Measurements from ENCODE around the gene FAF1. TPM values are rescaled to one million over a fixed set of nuclear protein-coding genes. Genes with fewer than 3 reads are reported as not detected.

Gene FAF1
- polyA plus RNA-seq, 1 of the 3 experiments (the other 2 are of a cell fraction): 8.7 TPM

DNA sequence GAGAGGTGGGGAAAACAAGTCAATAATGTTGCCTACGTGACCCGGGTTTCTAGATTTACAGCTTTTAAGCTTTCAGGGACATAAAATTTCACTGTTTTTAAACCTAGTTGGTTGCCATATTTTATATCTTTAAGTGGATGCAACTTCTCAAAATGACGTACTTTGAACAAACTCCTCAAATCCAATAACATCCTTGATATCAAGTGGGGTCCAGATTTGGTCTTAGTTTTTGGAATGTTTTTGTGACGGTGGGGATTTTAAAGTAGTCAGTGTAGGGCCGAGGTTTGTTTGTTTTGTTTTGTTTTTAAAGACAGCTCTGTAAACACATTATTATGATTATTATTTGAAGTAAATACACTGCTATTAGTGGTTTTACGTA lies 10.4 kb upstream of the FAF1 start:
- peak overlapping the region; percentile 67 for H2AFZ ChIP-seq (ENCODE audit: low read depth)
- H3K4me2 ChIP-seq: peak overlapping the region; percentile 96
- peaks cover 63% of the 10 kb centered on the region for H3K79me2 ChIP-seq (ENCODE audit: insufficient read depth)
- H3K9me3 ChIP-seq: no peaks in the 10 kb centered on the region
- ChIA-PET POLR2A (interaction anchor here (2.1 to 2.6 kb wide), 2 partner anchors 7 to 11 kb away, joined by 8 to 18 read pairs; no protein-coding TSS in a partner anchor), CTCF (interaction anchor here (1.1 to 3.7 kb wide), 6 partner anchors 10 to 221 kb away, joined by 3 to 23 read pairs (median 6); partner anchors contain the start of gene FAF1)
- H3F3A ChIP-seq (replicated peaks; ENCODE audit: insufficient read depth): peaks cover 30% of the 10 kb centered on the region
- peak overlapping the region; percentile 86 for H3K9ac ChIP-seq
- H3K4me3 ChIP-seq (ENCODE audit: low read depth in 2 of 2, low read length in 1 of 2): peak overlapping the region; percentile 96
- H3K9me2 ChIP-seq: no peaks in the 10 kb centered on the region
- peak overlapping the region; percentile 93 to 95 for H3K27ac ChIP-seq (ENCODE audit: low read depth in 2 of 2, low read length in 1 of 2)
- WGBS (ENCODE audit: low lambda C conversion rate): 1% methylated on average over 6 of the region's 6 CpGs
- no peak for DNase-seq
- peaks cover 8 to 10% of the 10 kb centered on the region in 2 experiments for H3K36me3 ChIP-seq (replicated peaks in 1 of 2; ENCODE audit: control insufficient read depth in 1 of 2, insufficient read depth in 2 of 2, low read length in 1 of 2)
- TF ChIP-seq, protein P1, sequence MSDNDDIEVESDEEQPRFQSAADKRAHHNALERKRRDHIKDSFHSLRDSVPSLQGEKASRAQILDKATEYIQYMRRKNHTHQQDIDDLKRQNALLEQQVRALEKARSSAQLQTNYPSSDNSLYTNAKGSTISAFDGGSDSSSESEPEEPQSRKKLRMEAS (IDR thresholded peaks at IDR 0.05; ENCODE audit: low read depth): no peak
- TF ChIP-seq JUND (IDR thresholded peaks at IDR 0.05) (no peak), ZBTB33 (IDR thresholded peaks at IDR 0.05; ENCODE audit: borderline replicate concordance, low read depth) (no peak), TCF12 (IDR thresholded peaks at IDR 0.05) (no peak), SIN3A (IDR thresholded peaks at IDR 0.05; ENCODE audit: borderline replicate concordance, low read depth, low read length) (no peak), NFIC (IDR thresholded peaks at IDR 0.05; ENCODE audit: borderline replicate concordance) (no peak), EZH2phosphoT487 (IDR thresholded peaks at IDR 0.05; ENCODE audit: borderline replicate concordance, low read depth) (no peak), NRF1 (IDR thresholded peaks at IDR 0.05; ENCODE audit: low read depth, low read length) (no peak), FOSL2 (IDR thresholded peaks at IDR 0.05; ENCODE audit: borderline replicate concordance, low read depth) (no peak), SMC3 (IDR thresholded peaks at IDR 0.05; ENCODE audit: low read depth, low read length) (no peak), USF1 (IDR thresholded peaks at IDR 0.05; ENCODE audit: borderline replicate concordance, low read depth) (no peak), RFX5 (IDR thresholded peaks at IDR 0.05; ENCODE audit: low read length) (no peak)
- H3K27me3 ChIP-seq (ENCODE audit: insufficient read depth): no peaks in the 10 kb centered on the region
- H4K20me1 ChIP-seq (ENCODE audit: insufficient read depth): no peaks in the 10 kb centered on the region
- peaks cover 0 to 15% of the 10 kb centered on the region in 2 experiments; a peak in 3 of 4 replicates for H3K4me1 ChIP-seq (ENCODE audit: control insufficient read depth in 1 of 2, insufficient read depth in 2 of 2, low read depth in 1 of 2, low read length in 1 of 2)

DNA sequence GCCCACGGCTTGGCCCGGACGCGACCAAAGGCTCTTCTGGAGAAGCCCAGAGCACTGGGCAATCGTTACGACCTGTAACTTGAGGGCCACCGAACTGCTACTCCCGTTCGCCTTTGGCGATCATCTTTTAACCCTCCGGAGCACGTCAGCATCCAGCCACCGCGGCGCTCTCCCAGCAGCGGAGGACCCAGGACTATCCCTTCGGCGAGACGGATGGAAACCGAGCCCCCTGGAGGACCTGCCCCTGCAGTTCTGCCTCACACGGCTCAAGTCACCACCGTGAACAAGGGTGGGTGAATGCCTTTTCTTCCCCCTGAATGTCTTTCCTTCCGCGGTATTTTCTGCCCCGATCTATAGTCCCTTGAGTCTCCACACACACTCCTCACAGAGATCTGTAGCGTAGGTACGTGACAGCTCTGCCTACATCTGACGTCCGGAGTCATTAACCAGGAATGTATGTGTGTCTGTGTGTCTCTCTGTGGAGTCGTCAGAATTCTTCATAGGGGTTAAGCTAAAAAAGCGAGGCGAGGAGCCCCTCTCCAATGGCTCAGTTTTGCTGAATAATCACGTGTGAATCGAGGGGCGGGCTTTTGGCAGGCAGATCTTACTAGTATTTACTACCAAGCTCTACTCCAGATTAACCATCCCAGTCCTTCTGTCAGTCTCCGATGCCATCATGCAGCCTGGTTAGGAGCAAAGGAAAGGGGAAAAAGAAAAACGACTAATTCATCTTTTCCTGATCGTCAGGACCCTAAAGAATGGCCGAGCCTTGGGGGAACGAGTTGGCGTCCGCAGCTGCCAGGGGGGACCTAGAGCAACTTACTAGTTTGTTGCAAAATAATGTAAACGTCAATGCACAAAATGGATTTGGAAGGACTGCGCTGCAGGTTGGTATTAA lies 9.8 kb upstream of the FAF1 start, which contains the start of gene CDKN2C:
Gene CDKN2C, plus strand, starts transcription at position 635 of the 898 bp plus-strand sequence. Its CDS starts 124 bp downstream, at position 759.
- H3K27me3 ChIP-seq (ENCODE audit: insufficient read depth): no peaks in the 10 kb centered on the region
- peak within 1 kb of the TSS; percentile 86 for H3K9ac ChIP-seq
- peak within 1 kb of the TSS; percentile 92 for H2AFZ ChIP-seq (ENCODE audit: low read depth)
- H4K20me1 ChIP-seq (ENCODE audit: insufficient read depth): no peaks in the 10 kb centered on the region
- H3K9me3 ChIP-seq: no peaks in the 10 kb centered on the region
- H3K79me2 ChIP-seq (ENCODE audit: insufficient read depth): peaks cover 63% of the 10 kb centered on the region
- 2% methylated on average over 24 of the region's 44 CpGs for WGBS (ENCODE audit: low lambda C conversion rate)
- H3F3A ChIP-seq (replicated peaks; ENCODE audit: insufficient read depth): peaks cover 27% of the 10 kb centered on the region
- peaks cover 7 to 8% of the 10 kb centered on the region in 2 experiments for H3K36me3 ChIP-seq (replicated peaks in 1 of 2; ENCODE audit: control insufficient read depth in 1 of 2, insufficient read depth in 2 of 2, low read length in 1 of 2)
- DNase-seq: peak; percentile 69
- H3K27ac ChIP-seq (ENCODE audit: low read depth in 2 of 2, low read length in 1 of 2): peak within 1 kb of the TSS; percentile 93 to 95
- CTCF ChIA-PET: interaction anchor here (0.8 to 3.7 kb wide), 7 partner anchors 9 to 222 kb away, joined by 3 to 23 read pairs (median 6); partner anchors contain the start of gene FAF1
- peaks cover 0 to 15% of the 10 kb centered on the region in 2 experiments; a peak in 3 of 4 replicates for H3K4me1 ChIP-seq (ENCODE audit: control insufficient read depth in 1 of 2, insufficient read depth in 2 of 2, low read depth in 1 of 2, low read length in 1 of 2)
- POLR2A ChIA-PET: interaction anchor here (2.1 to 2.6 kb wide), 2 partner anchors 8 to 12 kb away, joined by 8 to 18 read pairs; no protein-coding TSS in a partner anchor
- H3K4me3 ChIP-seq (ENCODE audit: low read depth in 2 of 2, low read length in 1 of 2): peak within 1 kb of the TSS; percentile 96
- H3K9me2 ChIP-seq: no peaks in the 10 kb centered on the region
- H3K4me2 ChIP-seq: peak within 1 kb of the TSS; percentile 96
- TF ChIP-seq TCF12 (IDR thresholded peaks at IDR 0.05) (0 out of 2 replicates have a peak, but pooled peaks have one; percentile 11), ZBTB33 (IDR thresholded peaks at IDR 0.05; ENCODE audit: borderline replicate concordance, low read depth) (no peak), NFIC (IDR thresholded peaks at IDR 0.05; ENCODE audit: borderline replicate concordance) (peak; percentile 15; the same call in 1 of the 2 replicates), NRF1 (IDR thresholded peaks at IDR 0.05; ENCODE audit: low read depth, low read length) (no peak), USF1 (IDR thresholded peaks at IDR 0.05; ENCODE audit: borderline replicate concordance, low read depth) (peak; percentile 70; the same call in 1 of the 2 replicates), SIN3A (IDR thresholded peaks at IDR 0.05; ENCODE audit: borderline replicate concordance, low read depth, low read length) (peak; percentile 67), FOSL2 (IDR thresholded peaks at IDR 0.05; ENCODE audit: borderline replicate concordance, low read depth) (no peak; the same call in 1 of the 2 replicates), POLR2AphosphoS5 (IDR thresholded peaks at IDR 0.05; ENCODE audit: low read depth, low read length) (peak; percentile 58; the same call in 1 of the 2 replicates), IRF3 (IDR thresholded peaks at IDR 0.05; ENCODE audit: low read depth, low read length) (no peak)
- TF ChIP-seq, protein P1 (IDR thresholded peaks at IDR 0.05; ENCODE audit: low read depth): peak; percentile 67; the same call in 1 of the 2 replicates
